Measurements from ENCODE around the gene EFNA1.

Gene EFNA1

DNA sequence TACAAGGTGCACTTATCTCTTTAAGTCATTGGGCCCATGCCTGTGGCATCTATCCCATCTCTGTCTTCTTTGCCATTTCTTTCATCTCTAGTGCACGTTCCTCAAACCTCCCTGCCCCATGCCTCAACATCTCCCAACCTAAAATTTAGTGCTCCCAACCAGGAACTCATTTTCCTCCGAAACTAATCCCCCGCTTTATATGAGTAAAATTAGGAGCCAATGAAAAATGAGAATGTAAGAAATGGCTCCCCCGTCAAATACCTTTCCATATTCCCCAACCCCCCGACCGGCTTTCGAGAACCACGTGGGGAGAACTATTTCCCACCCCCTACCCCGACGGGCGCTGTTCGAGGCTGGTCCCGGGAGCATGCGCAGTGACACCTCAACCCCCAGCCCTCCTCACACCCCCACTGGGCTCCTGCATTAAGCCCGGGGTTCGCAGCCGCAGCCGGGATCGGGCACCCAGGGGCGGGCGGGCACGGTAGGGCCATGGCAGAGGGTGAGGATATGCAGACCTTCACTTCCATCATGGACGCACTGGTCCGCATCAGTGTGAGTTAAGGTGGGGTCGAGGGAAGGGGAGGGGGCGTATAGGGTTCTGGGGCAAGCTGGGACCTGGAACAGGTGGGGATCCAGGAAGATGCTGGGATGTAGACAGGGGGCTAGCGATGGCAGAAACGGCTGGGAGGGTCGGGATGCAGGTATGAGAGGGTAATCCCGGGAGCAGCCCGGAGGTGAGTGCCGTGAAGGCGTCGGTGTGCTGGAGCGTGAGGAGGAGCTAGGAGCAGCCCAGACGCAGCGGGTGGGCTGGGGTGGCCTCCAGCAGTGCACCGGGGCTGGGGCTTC is 46.0 kb downstream of the EFNA1 start, which contains the start of gene TRIM46:
TRIM46 (plus strand) TSS at position 372 of the 846 bp plus-strand sequence; CDS start at position 490, 118 bp downstream.
- in situ Hi-C loops (cut with MboI; ENCODE audit: low sequenced_read_pairs), result loop anchor here (5.0 to 10.0 kb wide), 2 partner anchors 81 to 421 kb away; no protein-coding TSS in a partner anchor

DNA sequence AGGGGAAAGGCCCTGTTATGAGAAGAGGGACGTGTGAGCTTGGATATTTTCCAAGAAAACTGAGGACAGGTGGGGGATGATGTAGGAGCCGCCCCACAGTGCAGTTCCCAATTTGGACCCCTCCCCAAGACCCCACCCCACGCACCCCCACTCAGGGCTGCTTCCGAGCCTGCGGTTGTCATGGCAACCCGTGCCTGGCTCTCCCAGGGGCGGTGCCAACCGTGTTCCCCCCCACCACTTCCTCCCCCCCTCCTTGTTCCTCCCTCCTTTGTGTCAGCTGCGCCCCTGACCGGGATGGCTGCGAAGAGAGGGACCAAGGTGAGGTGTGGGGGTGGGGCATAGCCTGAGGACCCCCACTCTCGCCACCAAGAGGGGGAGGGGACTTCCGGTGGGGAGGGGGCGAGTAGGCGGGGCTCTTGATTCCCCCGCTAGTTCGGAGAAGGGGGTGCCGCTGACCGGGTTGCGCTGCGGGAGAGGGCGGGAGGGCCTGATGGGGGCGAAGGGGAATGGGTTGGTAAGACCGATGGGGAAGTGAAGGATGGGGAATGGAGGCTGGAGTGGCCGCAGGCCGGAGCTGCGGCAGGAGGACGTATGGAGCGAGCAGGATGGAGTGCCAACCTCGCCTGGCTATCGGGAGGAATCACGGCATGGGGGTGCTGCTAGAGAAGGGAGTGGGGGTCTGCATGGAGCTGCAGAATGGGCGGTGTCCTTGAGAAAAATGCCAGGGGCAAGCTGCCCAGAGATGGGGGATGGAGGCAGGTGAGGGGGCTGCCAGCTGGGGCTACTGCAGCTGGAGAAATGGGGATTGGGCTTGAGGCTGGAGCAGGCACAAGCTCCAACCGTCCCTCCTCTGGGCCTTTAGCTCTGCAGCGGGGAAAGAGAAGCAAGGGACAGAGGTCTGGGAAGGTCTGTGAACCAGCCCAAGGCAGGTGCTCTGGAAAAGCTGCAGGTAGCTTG is 46.9 kb downstream of the EFNA1 start:
- in situ Hi-C loops (cut with MboI; ENCODE audit: low sequenced_read_pairs), result loop anchor here (5.0 to 10.0 kb wide), 2 partner anchors 82 to 420 kb away; no protein-coding TSS in a partner anchor

DNA sequence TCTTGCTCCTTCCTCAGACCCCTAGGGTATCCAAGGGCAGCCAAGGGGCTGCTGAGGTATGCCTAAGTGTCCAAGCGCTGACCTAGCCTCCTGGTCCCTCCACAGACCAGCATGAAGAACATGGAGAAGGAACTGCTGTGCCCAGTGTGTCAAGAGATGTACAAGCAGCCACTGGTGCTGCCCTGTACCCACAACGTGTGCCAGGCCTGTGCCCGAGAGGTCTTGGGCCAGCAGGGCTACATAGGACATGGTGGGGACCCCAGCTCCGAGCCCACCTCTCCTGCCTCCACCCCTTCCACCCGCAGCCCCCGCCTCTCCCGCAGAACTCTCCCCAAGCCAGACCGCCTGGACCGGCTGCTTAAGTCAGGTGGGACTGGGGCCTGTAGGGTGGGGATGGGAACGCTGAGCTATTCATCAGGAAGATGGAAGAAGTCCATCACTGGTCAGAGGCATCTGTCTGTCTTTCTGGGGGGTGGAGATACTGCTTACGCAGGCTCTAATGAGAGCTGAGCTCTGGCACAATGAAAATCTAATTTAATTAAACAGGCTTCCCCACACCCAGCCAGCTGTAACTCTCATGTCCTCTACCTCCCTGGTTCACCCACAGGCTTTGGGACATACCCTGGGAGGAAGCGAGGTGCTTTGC is 47.7 kb downstream of the EFNA1 start:
- in situ Hi-C loops (cut with MboI; ENCODE audit: low sequenced_read_pairs), result loop anchor here (10.0 kb wide), 1 partner anchor 419 kb away; no protein-coding TSS in a partner anchor

DNA sequence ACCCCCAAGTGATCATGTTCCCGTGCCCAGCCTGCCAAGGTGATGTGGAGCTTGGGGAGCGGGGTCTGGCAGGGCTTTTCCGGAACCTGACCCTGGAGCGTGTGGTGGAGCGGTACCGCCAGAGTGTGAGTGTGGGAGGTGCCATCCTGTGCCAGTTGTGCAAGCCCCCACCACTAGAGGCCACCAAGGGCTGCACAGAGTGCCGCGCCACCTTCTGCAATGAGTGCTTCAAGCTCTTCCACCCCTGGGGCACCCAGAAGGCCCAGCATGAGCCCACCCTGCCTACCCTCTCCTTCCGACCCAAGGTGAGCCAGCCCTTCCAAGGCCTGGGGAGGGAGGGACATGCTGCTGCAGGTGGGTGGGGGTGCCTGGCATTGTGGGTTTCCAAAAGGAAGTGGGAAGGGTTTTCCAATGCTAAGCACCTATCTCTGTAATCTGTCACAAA is 48.3 kb downstream of the EFNA1 start:
- in situ Hi-C loops (cut with MboI; ENCODE audit: low sequenced_read_pairs), result loop anchor here (10.0 kb wide), 1 partner anchor 419 kb away; no protein-coding TSS in a partner anchor

- in situ Hi-C loops (cut with MboI; ENCODE audit: low sequenced_read_pairs), result loop anchor here (10.0 kb wide), 1 partner anchor 418 kb away; no protein-coding TSS in a partner anchor
Measured at GRCh38 chr1:155176544-155177071, 48.9 kb downstream of the EFNA1 start.

DNA sequence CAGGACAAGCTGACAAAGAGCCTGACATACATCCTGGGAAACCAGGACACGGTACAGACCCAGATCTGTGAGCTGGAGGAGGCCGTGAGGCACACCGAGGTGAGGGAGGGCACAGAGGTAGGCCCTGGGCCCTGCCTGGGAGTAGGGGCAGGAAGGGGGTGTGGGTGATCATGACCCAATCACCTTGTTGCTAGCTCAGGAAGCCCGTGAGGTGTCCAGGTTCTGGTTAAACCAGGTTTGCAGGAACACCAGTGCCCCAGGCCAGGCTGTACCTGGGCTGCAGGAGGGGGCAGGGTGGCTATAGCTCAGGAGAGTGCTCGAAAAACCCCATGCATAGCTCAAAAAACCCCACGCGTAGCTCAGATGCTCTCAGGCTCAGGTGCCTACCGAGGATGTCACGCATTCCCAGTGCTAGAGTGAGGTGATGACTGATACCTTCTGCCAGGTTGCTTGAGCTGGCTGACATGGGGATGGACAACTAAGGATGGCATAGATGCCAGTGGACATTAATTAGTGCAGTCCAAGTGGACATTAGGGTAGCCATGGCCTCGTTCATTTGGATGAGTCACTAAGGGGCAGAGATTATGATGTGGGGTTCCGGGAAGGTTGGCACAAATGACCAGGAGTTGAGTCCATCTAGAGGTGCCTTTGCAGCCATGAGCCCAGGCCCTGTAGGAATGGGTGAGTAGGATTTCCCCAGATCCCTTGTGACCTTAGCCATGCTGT is 49.7 kb downstream of the EFNA1 start:
- in situ Hi-C loops (cut with MboI; ENCODE audit: low sequenced_read_pairs), result loop anchor here (10.0 kb wide), 1 partner anchor 417 kb away; no protein-coding TSS in a partner anchor

GRCh38 chr1:155177918-155178281 is 50.2 kb downstream of the EFNA1 start:
- in situ Hi-C loops (cut with MboI; ENCODE audit: low sequenced_read_pairs), result loop anchor here (10.0 kb wide), 1 partner anchor 417 kb away; no protein-coding TSS in a partner anchor

GRCh38 chr1:155178441-155179111 is 50.9 kb downstream of the EFNA1 start:
- in situ Hi-C loops (cut with MboI; ENCODE audit: low sequenced_read_pairs), result loop anchor here (10.0 kb wide), 1 partner anchor 416 kb away; no protein-coding TSS in a partner anchor

- in situ Hi-C loops (cut with MboI; ENCODE audit: low sequenced_read_pairs), result loop anchor here (10.0 kb wide), 1 partner anchor 415 kb away; no protein-coding TSS in a partner anchor
Measured at GRCh38 chr1:155179112-155180031, 51.7 kb downstream of the EFNA1 start.

DNA sequence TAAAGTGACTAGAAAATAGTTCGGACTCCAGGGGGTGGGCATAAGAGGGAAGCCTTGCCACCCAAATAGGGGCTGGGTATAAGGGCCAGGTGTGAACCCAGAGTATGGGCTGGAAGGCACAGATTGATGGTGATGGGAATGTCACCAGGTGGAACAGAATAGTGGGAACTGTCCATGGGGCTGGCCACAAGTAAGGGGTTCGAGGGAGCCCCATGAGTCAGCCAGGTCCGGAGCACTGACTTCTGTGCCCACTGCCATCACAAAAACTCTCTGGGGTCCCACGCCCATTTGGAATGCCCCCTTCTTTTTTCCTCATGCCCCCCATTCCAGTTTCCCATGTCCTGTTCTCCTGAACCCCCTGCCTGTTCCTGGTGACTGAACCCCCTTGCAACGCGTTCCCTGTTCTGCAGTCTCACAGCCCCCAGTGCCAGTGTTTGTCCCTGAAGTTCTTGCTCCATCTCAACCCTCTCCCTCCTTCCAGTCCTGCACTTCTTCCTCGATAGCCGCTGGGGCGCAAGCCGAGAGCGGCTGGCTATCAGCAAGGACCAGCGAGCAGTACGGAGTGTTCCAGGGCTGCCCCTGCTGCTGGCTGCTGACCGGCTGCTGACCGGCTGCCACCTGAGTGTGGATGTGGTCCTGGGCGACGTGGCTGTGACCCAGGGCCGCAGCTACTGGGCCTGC is 53.8 kb downstream of the EFNA1 start:
- in situ Hi-C loops (cut with MboI; ENCODE audit: low sequenced_read_pairs), result no loop called here

DNA sequence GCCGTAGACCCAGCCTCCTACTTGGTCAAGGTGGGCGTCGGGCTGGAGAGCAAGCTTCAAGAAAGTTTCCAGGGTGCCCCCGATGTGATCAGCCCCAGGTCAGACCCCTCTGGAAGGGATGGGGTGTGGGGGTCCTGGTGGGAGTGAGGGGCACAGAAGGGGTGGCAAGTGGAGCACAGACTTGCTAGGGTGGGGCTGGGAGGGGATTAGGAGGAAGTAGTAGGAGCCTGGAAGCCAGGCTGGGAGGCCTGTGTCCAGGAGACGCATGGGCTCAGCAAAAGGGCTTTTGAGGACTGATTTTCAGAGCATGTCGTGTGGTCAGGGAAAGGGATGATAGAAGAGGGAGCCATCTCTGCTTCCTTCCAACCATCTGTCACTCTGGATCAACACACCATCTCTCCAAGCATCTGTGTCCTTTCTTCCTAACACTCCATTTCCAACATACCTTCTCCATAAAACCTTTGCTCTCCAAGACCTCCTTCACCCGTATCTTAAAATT is 54.4 kb downstream of the EFNA1 start:
- in situ Hi-C loops (cut with MboI; ENCODE audit: low sequenced_read_pairs), result no loop called here

DNA sequence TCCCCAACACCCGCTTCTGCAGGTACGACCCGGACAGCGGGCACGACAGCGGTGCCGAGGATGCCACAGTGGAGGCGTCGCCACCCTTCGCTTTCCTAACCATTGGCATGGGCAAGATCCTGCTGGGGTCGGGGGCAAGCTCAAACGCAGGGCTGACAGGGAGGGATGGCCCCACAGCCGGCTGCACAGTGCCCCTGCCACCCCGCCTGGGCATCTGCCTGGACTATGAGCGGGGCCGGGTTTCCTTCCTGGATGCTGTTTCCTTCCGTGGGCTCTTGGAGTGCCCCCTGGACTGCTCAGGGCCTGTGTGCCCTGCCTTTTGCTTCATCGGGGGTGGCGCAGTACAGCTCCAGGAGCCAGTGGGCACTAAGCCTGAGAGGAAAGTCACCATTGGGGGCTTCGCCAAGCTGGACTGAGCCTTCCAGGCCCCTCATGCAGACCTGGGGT is 56.1 kb downstream of the EFNA1 start:
- in situ Hi-C loops (cut with MboI; ENCODE audit: low sequenced_read_pairs), result no loop called here

- in situ Hi-C loops (cut with MboI; ENCODE audit: low sequenced_read_pairs), result no loop called here
Measured at GRCh38 chr1:155184351-155184811, 56.7 kb downstream of the EFNA1 start.
